GM12892 (cell line): ENCODE measurements around the gene BLVRB.
"Not testable (repeated sequence)": the region's sequence is repeated elsewhere in the genome, so short reads cannot be mapped to it uniquely, and the experiment has no call there.

Experiments
- DNase-seq: peaks from one replicate; pipeline ENCODE4 v3.0.0; 2011; ENCODE audit not compliant: insufficient read length
- FAIRE-seq: peaks from 2 replicates; lab custom pipeline; 2011; peaks lifted over from hg19 to GRCh38; lab: Jason Lieb, UNC
- POLR2A ChIP-seq: IDR thresholded peaks from 2 replicates; pipeline ENCODE4 v1.6.1; 2011; ENCODE audit warnings: low read depth, low read length, control low read depth
- POLR2AphosphoS5 ChIP-seq: IDR thresholded peaks from 2 replicates; pipeline ENCODE4 v1.6.1; 2011; ENCODE audit warnings: low read depth, low read length, control low read depth
- TAF1 ChIP-seq: IDR thresholded peaks from 2 replicates; pipeline ENCODE4 v1.6.1; 2011; ENCODE audit warnings: low read depth, mild to moderate bottlenecking, control low read depth, low read length, borderline replicate concordance

Gene BLVRB

DNA sequence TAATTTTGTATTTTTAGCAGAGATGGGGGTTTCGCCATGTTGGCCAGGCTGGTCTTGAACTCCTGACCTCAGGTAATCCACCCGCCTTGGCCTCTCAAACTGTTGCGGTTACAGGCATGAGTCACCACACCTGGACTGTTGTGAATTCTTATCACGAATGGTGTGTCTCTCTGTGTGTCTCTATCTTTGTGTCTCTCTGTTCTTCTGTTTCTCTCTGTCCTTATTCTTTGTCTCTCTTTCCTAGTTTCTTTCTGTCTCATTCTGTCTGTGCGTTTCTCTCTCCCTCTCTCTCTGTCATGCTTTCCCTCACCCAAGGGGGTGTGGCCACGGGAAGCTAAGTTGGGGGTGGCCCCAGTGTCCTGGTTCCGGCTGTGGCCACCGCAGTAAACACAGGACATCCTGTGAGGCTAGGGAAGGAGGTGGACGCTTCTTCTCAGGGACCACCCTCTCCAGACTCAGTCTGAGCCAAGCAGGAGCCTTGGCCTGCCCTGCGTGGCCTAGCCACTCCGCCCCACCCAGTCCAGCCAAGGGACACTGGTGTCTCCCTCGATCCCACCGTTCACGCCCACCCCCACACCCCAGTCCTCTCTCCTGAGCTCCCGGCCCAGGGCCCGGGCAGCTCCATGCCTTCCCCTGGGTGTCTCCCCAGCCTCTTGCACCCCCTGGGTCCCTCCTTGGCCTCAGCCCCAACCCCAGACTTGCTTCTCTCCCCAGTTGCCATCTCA lies 48.5 kb downstream of the BLVRB start:
- peak; percentile 41; the same call in 1 of the 2 replicates for TF ChIP-seq POLR2A
- TF ChIP-seq TAF1 = no peak
- DNase-seq (no peak), FAIRE-seq (peak; percentile 86)

DNA sequence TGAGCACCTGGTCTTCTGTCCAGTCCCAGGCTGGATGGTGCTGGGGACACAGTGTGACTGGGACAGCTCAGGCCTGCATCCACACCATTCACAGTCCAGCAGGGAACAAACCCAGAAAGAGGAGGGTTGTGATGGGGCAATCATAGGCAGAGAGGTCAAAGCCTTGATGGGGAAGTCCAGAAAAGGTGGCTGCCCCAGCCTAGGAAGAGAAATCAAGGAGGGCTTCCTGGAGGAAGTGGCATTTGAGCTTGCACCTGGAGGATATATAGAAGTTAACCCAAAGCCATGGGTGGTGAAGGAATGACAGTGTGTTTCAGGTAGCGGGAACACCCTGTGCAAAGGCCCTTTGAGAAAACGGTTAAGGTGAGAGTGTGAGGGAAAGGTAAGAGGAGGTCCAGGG lies 49.8 kb downstream of the BLVRB start:
- DNase-seq (no peak), FAIRE-seq (peak; percentile 24)
- TF ChIP-seq POLR2AphosphoS5 (no peak), POLR2A (no peak), TAF1 (no peak)

DNA sequence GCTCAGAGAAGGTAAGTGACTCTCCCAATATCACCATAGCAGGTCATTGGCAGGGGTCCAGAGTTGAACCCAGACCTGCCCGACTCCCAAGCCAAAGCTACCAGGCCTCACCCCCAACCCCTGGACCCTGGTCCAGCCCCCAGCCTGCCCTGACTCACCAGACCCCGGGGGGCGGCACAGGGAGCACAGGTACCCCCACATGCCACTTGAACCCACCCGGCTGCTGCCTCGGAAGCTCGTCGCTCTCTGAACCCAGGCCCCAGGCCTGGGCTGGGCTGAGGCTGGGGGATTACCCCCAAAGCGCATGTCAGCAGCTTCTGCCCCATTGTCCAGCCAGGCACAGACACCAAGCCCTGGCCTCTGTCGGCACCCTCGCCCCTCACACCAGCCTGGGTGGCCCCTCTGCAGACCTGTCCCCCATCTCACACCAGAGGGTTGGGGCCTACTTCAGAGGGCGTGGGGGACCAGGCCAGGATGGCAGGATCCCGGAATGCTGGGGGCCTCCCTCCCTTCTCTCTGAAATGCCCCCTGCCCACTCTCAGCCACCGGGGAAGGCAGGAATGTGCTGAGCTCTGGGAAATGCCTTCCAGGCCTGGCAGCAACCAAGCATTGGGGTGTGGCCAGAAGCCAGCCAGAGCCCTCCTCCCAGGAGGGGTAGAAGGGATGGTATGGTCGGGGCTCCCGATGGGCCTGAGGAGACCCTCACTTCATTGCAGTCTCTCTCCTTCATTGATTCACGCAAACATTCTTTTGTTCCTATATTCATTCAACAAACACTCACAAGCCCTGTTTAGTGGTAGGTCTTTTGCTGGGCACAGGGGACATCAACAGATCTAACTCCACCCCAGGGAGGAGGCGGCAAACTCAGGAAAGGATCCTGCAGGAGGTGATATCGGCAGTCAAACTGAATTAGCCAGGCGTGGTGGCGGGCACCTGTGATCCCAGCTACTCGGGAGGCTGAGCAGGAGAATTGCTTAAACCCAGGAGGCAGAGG lies 50.7 kb downstream of the BLVRB start:
- FAIRE-seq = no peak
- TF ChIP-seq POLR2AphosphoS5 = no peak
- no peak for TF ChIP-seq POLR2A
- no peak for TF ChIP-seq TAF1
- DNase-seq = no peak

GRCh38 chr19:40413291-40413845 lies 52.2 kb downstream of the BLVRB start, which contains the start of gene PRX:
TSS of gene PRX (minus strand) at chr19:40413378. CDS start at chr19:40407932, 5,446 bp downstream.
- FAIRE-seq (no peak), DNase-seq (no peak)
- TF ChIP-seq POLR2A (no peak), TAF1 (no peak), POLR2AphosphoS5 (no peak)

- no peak for TF ChIP-seq TAF1
- no peak for TF ChIP-seq POLR2A
- no peak for TF ChIP-seq POLR2AphosphoS5
- DNase-seq = no peak
- FAIRE-seq = no peak
These were observed 52.7 kb downstream of the BLVRB start for GRCh38 chr19:40412866-40413265.

- DNase-seq (no peak), FAIRE-seq (peak; percentile 9)
- TF ChIP-seq TAF1 (no peak), POLR2A (no peak), POLR2AphosphoS5 (no peak)
These were observed 53.5 kb downstream of the BLVRB start for GRCh38 chr19:40411958-40412499.

DNA sequence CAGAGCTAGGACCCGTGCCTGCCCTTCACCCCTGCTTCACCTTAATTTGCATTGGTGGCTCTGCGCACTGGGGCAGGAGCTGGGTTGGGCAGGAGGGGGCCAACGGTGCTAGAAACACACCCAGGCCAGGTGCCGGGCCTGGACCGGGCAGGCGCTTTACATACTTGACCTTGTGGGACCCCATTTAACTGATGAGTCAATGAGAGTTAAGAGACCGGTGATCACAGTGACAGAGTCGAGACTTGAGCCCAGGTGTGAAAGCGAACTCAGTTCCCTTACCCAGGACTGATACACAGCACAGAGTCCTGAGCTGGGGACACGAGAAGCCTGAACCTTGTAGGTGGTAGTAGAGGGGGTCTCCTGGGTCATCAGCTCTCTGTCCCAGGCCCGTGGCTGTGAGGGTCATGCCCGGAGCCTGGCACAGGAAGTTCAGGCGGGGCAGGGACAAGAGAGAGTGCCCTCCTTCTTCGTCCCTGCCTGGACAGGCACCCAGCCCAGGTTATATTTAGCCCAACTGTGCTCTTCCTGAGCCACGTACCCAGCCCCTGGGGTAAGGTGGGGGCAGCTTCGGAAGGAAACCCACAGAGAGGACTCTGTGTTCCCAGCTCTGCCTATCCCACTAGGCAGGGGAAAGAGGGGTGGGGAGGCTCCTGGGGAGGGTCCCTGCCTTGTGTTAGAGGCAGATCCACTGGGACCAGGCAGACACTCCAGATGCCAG lies 54.3 kb downstream of the BLVRB start:
- DNase-seq (no peak), FAIRE-seq (peak; percentile 72)
- TF ChIP-seq POLR2AphosphoS5 = no peak; the same call in 1 of the 2 replicates
- no peak for TF ChIP-seq POLR2A
- TF ChIP-seq TAF1 = no peak

DNA sequence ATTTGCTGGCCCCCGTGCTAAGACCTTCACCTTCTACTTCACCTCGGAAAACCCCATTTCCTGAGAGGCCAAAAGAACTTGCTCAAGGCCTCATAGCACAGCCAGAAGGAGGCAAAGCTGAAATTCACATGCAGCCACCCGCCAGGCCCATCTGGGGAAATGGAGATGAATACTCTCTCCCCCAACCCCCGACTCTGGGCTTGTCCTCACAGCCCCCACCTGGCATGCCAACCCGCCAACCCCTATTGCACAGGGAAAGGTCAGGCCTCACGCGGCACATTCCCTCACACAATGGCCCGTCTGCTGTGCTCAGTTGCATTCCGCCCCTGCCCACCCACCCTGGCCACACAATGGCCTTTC lies 55.5 kb downstream of the BLVRB start:
- DNase-seq (no peak), FAIRE-seq (peak; percentile 80)
- TF ChIP-seq POLR2A = no peak
- TF ChIP-seq POLR2AphosphoS5 = no peak
- no peak for TF ChIP-seq TAF1

- FAIRE-seq, DNase-seq: not testable (repeated sequence)
These were observed 57.0 kb downstream of the BLVRB start for GRCh38 chr19:40408598-40408925.

DNA sequence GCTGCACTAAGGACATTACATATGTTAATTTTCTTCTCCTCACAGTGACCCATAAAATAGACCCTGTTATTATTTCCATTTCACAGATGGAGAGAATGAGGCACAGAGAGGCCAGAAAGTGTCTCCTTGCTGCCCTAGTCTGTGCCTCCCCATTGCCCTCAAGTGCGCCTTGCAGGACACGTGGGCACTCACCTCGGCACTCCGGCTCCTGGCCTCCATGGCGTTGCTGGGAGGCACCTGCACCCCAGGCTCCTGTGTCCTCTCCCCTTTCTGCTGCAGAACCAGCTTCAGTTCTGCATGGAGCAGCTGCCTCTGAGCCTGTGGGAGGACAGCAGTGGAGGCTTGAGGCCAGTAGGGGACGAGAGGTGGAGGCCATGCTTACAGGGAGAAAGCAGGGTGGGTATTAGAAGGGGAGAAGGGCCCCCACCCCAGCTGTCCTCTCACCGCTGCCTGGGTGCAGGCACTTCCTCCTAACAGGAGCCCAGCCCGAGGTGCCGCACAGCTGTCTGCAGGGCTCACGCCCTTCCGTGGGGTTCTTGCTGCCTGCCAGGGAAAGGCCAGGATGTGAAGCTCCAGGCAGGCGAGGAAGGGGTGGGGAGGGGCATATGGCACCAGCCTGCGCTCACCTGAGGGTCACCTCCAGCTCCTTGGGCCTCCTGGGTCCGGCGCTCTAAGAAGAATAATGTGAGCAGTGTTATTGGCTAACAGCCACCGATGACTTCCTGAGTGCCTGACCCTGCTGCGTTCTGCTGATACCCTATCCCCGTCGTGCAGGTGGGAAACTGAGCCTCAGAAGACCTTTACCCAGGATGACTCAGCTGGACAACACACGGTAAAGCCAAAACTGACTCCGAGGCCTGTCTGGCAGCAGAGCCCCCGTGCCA lies 57.6 kb downstream of the BLVRB start:
- no peak for DNase-seq
- FAIRE-seq = no peak
- no peak for TF ChIP-seq POLR2A
- no peak for TF ChIP-seq TAF1
- no peak for TF ChIP-seq POLR2AphosphoS5
